CD4-positive, alpha-beta T cell (primary cell): ENCODE results near the gene MAN1C1. TPM values are rescaled to one million over a fixed set of nuclear protein-coding genes. Genes with fewer than 3 reads are reported as not detected.

Experiments used
- ATAC-seq: fragments of 200-7000 bp; cut with Tn5 transposase; one replicate; pipeline ENCODE4 v1.10.0; 2022; ENCODE audit warnings: mild to moderate bottlenecking; ENCODE audit not compliant: poor library complexity
- CTCF ChIA-PET: fragments of 350-600 bp; sonication (Branson Sonifier 250); formaldehyde crosslinking; loops from one replicate; lab custom pipeline; 2021; ENCODE audit warnings: antibody characterized with exemption, inconsistent platforms; lab: Charles Lee
- POLR2A ChIA-PET: fragments of 350-600 bp; sonication (Branson Sonifier 250); formaldehyde crosslinking; loops from one replicate; lab custom pipeline; 2021; ENCODE audit warnings: antibody characterized with exemption, inconsistent platforms; lab: Charles Lee
- DNase-seq, 14 experiments: peaks; one replicate each; pipeline ENCODE4 v3.0.0-alpha.2; 2013 to 2020; ENCODE audit warnings: mixed read lengths in 2 of 14
- H3K27ac ChIP-seq, 2 donors: one replicate each; pipeline versions ENCODE4 v1.5.1 to v1.7.0; 2013; ENCODE audit warnings: low read length in 2 of 2, low read depth in 1 of 2, mild to moderate bottlenecking in 1 of 2
- H3K27me3 ChIP-seq, 2 experiments: 1 replicate in 1 of 2; 2 replicates in 1 of 2; pipeline versions ENCODE4 v1.6.1 to v1.7.0; 2013; ENCODE audit warnings: low read length in 2 of 2, control low read depth in 1 of 2, mild to moderate bottlenecking in 1 of 2, moderate library complexity in 1 of 2; ENCODE audit not compliant: insufficient read depth in 2 of 2, control insufficient read depth in 1 of 2
- H3K36me3 ChIP-seq: one replicate; pipeline ENCODE4 v1.6.1; 2013; ENCODE audit warnings: low read length, control low read depth; ENCODE audit not compliant: insufficient read depth
- H3K4me1 ChIP-seq: one replicate; pipeline ENCODE4 v1.6.1; 2013; ENCODE audit warnings: low read length, control low read depth; ENCODE audit not compliant: insufficient read depth
- H3K4me3 ChIP-seq: one replicate; pipeline ENCODE4 v1.5.1; 2013; ENCODE audit warnings: mild to moderate bottlenecking, low read length, moderate library complexity
- H3K9me3 ChIP-seq, 2 experiments: 1 replicate in 1 of 2; 2 replicates in 1 of 2; pipeline versions ENCODE4 v1.6.1 to v1.7.0; 2013; ENCODE audit warnings: low read length in 2 of 2, mild to moderate bottlenecking in 2 of 2, control low read depth in 1 of 2, moderate library complexity in 1 of 2; ENCODE audit not compliant: control insufficient read depth in 1 of 2, insufficient read depth in 1 of 2
- H3K27ac Mint-ChIP-seq: one replicate; pipeline ENCODE4 v1.8.0; 2020; ENCODE audit warnings: mixed read lengths
- H3K27me3 Mint-ChIP-seq: one replicate; pipeline ENCODE4 v1.8.0; 2021; ENCODE audit warnings: mixed read lengths
- H3K36me3 Mint-ChIP-seq: one replicate; pipeline ENCODE4 v1.8.0; 2021; ENCODE audit warnings: low read depth, mixed read lengths
- H3K4me1 Mint-ChIP-seq: one replicate; pipeline ENCODE4 v1.8.0; 2021; ENCODE audit warnings: low read depth, mixed read lengths
- H3K4me3 Mint-ChIP-seq: one replicate; pipeline ENCODE4 v1.8.0; 2020; ENCODE audit warnings: mild to moderate bottlenecking, mixed read lengths
- H3K9me3 Mint-ChIP-seq: one replicate; pipeline ENCODE4 v1.8.0; 2020; ENCODE audit warnings: mixed read lengths
- CTCF ChIP-seq: fragments of 200-600 bp; IDR thresholded peaks from one replicate; pipeline ENCODE4 v1.8.0; 2022; ENCODE audit warnings: antibody characterized with exemption, mild to moderate bottlenecking
- intact Hi-C, 2 experiments: fragments of 100-400 bp; cut with DNase I in 1 of 2; cut with micrococcal nuclease in 1 of 2; formaldehyde crosslinking; loops; one replicate each; pipeline versions ENCODE4 v1.15.1 to v1.9.0; 2023 to 2025; cut with DNase I, micrococcal nuclease
- total RNA-seq, 174 experiments: library from RNA in 2 of 174; stranded (reverse) in 2 of 174; gene quantifications; one replicate each; pipeline ENCODE4 v1.2.3 and lab custom pipeline; 2021 to 2026

MAN1C1 gene
- total RNA-seq, 2 experiments from 2014 or later, result 44.4 to 46.9 TPM

- DNase-seq, result no peak
- peaks cover 36% of the 10 kb centered on the region for H3K36me3 Mint-ChIP-seq
- Histone ChIP-seq H3K9me3 (no peaks in the 10 kb centered on the region), H3K27ac (peak overlapping the region in 1 of 2 donors; percentile 81), H3K36me3 (peaks cover 3% of the 10 kb centered on the region), H3K27me3 (no peaks in the 10 kb centered on the region), H3K4me1 (peaks cover 74% of the 10 kb centered on the region), H3K4me3 (peak overlapping the region; percentile 73)
- POLR2A ChIA-PET, result interaction anchor here (0.7 to 7.0 kb wide), 7 partner anchors 11 to 181 kb away, joined by 3 to 64 read pairs (median 17); no protein-coding TSS in a partner anchor
- no peak for TF ChIP-seq CTCF
- peaks cover 74% of the 10 kb centered on the region for H3K4me1 Mint-ChIP-seq
- H3K27me3 Mint-ChIP-seq, result no peaks in the 10 kb centered on the region
- CTCF ChIA-PET, result interaction anchor here (2.1 to 3.0 kb wide), 7 partner anchors 7 to 154 kb away, joined by 9 to 28 read pairs (median 12); no protein-coding TSS in a partner anchor
- intact Hi-C loops, result loop anchor here (5.0 kb wide), 3 partner anchors 36 to 76 kb away; no protein-coding TSS in a partner anchor
- peak overlapping the region; percentile 93 for H3K27ac Mint-ChIP-seq
- no peak for ATAC-seq
- H3K4me3 Mint-ChIP-seq, result peak overlapping the region; percentile 100
- H3K9me3 Mint-ChIP-seq, result peaks cover under 1% of the 10 kb centered on the region
Observed at GRCh38 chr1:25620701-25621350, 4.2 kb downstream of the MAN1C1 start.

- Histone ChIP-seq H3K4me1 (peaks cover 68% of the 10 kb centered on the region), H3K9me3 (no peaks in the 10 kb centered on the region), H3K27ac (peak overlapping the region; percentile 22 to 34), H3K27me3 (no peaks in the 10 kb centered on the region), H3K4me3 (peak overlapping the region; percentile 73), H3K36me3 (peaks cover 6% of the 10 kb centered on the region)
- intact Hi-C loops, result loop anchor here (1.0 to 5.0 kb wide), 6 partner anchors 8 to 153 kb away; no protein-coding TSS in a partner anchor
- Mint-ChIP-seq H3K4me1 (peaks cover 83% of the 10 kb centered on the region), H3K36me3 (peaks cover 47% of the 10 kb centered on the region), H3K27me3 (no peaks in the 10 kb centered on the region), H3K9me3 (peaks cover 2% of the 10 kb centered on the region), H3K27ac (peak overlapping the region; percentile 93), H3K4me3 (peak overlapping the region; percentile 100)
- DNase-seq, result peak in 4 of 14 experiments; percentile 21 to 70 (median 52)
- ChIA-PET POLR2A (interaction anchor here (1.3 to 7.0 kb wide), 7 partner anchors 10 to 153 kb away, joined by 4 to 64 read pairs (median 32); no protein-coding TSS in a partner anchor), CTCF (interaction anchor here (0.7 to 2.6 kb wide), 9 partner anchors 10 to 153 kb away, joined by 3 to 17 read pairs (median 5); no protein-coding TSS in a partner anchor)
- ATAC-seq, result no peak
- TF ChIP-seq CTCF, result no peak
Observed at GRCh38 chr1:25621876-25622275, 5.3 kb downstream of the MAN1C1 start.

GRCh38 chr1:25622531-25622930 lies 5.9 kb downstream of the MAN1C1 start:
- TF ChIP-seq CTCF, result peak; percentile 50
- Mint-ChIP-seq H3K27me3 (no peaks in the 10 kb centered on the region), H3K27ac (peak overlapping the region; percentile 93), H3K4me1 (peaks cover 90% of the 10 kb centered on the region), H3K4me3 (peak overlapping the region; percentile 100), H3K9me3 (peaks cover 2% of the 10 kb centered on the region), H3K36me3 (peaks cover 53% of the 10 kb centered on the region)
- intact Hi-C loops, result loop anchor here (1.0 to 5.0 kb wide), 6 partner anchors 8 to 152 kb away; no protein-coding TSS in a partner anchor
- ATAC-seq (peak; percentile 80), DNase-seq (peak in 9 of 14 experiments; percentile 28 to 71 (median 55))
- no peaks in the 10 kb centered on the region for H3K9me3 ChIP-seq
- H3K27ac ChIP-seq, result peak overlapping the region; percentile 22 to 37
- ChIA-PET POLR2A (interaction anchor here (1.1 to 7.0 kb wide), 8 partner anchors 9 to 153 kb away, joined by 4 to 64 read pairs (median 20); no protein-coding TSS in a partner anchor), CTCF (interaction anchor here (0.7 to 2.6 kb wide), 9 partner anchors 9 to 153 kb away, joined by 3 to 17 read pairs (median 5); no protein-coding TSS in a partner anchor)
- H3K4me3 ChIP-seq, result peak overlapping the region; percentile 73
- peaks cover 69% of the 10 kb centered on the region for H3K4me1 ChIP-seq
- H3K36me3 ChIP-seq, result peaks cover 6% of the 10 kb centered on the region
- no peaks in the 10 kb centered on the region for H3K27me3 ChIP-seq
